ENCODE measurements around the gene NFKBIB.
"Not testable (repeated sequence)": the region's sequence is repeated elsewhere in the genome, so short reads cannot be mapped to it uniquely, and the experiment has no call there.

NFKBIB gene

DNA sequence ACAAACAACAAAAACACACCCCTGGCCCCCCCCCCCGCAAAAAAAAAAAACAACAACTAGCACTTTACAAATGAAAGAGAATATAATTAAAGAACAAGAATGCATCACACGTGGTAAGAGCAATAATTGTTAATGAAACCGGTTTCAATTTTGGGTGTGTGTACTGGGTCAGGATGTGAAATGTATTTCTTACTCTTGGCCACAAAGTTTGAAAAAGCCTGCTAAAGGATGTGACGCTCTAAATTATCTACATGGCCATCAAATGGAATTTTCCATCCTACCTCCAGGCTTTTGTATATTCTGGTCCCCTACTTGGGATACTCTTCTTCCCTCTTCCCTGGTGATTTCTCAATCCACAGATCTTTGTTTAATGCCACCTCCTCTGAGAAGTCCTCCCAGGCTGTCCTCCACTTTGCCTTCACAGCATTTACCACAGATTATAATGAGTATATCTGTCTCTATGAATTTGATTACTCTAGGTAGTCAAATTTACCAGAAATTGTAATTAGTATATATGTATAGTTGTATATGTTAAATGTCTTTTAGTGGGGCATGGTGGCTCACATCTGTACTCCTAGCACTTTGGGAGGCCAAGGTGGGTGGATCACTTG lies 28.7 kb downstream of the NFKBIB start:
- no peak for DNase-seq (ENCODE audit: low read depth)

DNA sequence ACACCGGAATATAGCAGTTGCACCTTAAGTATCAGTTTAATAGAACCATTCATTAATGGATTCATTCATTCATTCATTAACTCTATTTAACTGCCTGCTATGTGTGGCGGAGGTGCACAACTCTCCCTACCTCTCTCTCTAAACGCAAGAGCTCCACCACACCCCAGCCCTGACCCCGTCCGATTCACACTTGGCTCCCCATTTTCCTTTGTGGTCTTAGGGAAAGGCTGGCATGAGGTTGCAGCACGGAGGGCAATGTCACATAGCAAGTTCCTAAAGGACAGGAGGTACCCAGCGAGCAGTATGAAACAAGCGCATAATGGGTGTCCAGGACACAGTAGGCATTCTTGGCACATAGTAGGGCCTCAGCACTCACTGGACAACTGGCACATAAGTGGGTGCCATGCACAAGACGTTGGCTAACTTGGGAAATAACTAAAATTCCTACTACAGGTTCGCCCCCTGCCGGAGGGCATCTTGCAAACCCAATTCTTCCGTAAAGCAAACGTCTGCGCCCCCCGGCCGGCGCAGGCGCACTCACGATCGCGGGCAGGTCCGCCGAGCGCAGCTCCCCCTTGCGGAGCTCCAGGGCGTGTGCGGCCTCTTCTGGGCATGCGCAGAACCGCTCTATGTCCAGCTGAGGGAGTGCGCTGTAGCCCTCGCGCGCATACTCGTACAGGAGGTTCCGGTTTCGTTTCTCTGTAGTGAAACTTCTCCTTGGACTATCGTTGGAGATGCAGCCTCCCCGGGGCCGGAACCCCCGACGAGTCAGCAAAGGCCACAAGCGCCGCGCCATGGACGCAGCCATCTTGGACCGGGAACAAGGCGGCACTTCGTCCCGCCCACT lies 30.4 kb downstream of the NFKBIB start, which contains the start of gene SARS2:
TSS of gene SARS2 (minus strand) at position 835 of the 847 bp plus-strand sequence. CDS start at position 808, 27 bp downstream.
- DNase-seq (ENCODE audit: low read depth): peak; percentile 90

DNA sequence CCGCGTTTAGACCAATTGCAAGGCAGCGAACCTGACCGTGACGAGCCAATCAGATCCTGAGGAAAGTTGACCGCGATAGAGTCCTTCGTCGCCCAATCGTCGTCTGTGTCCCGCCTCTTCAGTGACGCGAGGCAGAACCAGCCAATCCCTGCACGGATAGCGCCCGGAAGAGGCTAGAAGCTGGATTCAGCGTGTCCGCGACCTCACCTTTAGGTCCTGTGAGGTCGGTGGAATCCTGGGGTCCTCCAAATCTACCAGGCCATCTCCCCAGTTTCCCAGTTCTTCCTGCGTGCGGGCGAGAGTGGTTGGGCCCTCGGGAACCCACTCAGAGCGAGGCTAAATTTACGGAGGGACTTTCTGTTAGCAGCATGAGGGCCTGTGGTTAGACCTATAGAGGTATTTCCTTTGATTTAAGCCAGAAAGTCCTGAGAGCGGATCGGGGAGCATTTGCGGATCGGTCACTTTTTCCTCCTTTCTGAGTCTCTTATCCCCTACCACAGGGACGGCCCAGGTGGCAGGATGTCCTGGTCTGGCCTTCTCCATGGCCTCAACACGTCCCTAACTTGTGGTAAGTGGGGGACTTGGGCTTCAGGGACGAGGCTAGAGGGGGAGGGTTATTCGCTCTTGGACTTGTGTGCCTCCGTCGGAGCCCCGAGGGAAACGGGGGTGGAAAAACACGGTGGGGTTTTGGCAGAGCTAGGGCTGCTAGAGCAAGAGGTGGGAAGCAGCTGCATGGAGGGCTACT lies 31.2 kb downstream of the NFKBIB start, which contains the start of gene MRPS12:
TSS of gene MRPS12 (plus strand) at position 169 of the 745 bp plus-strand sequence. CDS start at position 520, 351 bp downstream.
- DNase-seq (ENCODE audit: low read depth): peak; percentile 99

DNA sequence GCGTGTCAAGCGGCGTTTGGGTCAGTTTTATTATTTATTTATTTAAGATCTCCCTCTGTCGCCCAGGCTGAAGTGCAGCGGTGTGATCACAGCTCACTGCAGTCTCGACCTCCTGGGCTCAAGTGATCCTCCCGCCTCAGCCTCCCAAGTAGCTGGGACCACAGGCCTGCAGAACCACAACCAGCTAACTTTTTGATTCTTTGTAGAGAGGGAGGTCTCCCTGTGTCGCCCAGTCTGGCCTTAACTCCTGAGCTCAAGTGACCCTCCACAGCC lies 31.7 kb downstream of the NFKBIB start:
- DNase-seq (ENCODE audit: low read depth): no peak

DNA sequence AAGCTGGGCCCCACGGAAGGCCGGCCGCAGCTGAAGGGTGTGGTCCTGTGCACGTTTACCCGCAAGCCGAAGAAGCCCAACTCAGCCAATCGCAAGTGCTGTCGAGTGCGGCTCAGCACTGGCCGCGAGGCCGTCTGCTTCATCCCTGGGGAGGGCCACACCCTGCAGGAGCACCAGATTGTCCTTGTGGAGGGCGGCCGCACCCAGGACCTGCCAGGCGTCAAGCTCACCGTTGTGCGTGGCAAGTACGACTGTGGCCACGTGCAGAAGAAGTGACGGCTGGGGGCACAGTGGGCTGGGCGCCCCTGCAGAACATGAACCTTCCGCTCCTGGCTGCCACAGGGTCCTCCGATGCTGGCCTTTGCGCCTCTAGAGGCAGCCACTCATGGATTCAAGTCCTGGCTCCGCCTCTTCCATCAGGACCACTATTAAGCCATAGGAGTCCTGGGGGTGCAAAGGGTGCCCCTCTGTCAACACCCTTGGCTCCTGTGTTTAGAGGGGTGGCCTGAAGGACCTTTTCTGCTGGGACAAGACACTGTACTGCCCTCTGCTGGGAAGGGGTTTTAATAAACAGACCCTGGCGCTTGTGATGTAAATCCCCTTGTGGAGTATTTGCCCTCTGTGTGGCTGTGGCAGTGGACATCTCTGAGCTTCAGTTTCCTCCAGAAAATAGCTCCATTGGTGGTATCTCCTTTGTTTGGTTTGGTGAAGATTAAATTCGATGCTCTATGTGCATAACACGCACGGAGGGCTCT lies 32.8 kb downstream of the NFKBIB start:
- DNase-seq (ENCODE audit: low read depth): peak; percentile 69

DNA sequence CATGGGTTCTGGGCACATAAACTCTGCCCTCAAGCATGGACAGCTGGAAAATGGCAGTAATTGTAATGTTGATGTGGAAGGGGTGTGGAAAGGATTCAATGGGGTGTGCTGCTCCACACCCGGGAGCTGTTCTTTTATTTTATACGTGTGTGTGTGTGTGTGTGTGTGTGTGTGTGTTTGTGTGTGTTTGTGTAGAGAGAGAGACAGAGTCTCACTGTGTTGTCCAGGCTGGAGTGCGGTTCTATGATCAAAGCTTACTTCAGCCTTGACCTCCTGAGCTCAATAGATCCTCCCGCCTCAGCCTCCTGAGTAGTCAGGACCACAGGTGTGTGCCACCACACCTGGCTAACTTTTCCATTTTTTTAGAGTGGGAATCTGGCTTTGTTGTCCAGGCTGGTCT lies 33.8 kb downstream of the NFKBIB start:
- DNase-seq (ENCODE audit: low read depth): no peak

DNA sequence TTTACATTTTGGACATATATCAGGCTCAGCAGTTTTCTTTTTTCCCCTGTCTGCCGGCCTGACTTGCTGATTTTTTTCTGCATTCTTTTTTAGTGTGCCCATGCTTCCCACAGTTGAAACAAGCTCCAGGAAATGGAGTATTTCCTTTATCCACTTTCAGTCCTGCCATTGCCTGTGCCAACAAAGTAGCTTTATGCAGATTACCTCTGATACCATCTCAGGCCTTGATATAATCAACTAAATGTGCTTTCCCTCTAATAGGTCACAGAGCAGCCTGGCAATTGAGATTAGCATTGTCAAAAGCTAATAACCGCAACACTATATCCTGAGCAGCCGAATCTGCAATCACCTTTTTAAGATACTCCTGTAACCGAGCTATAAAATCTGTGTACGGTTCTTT lies 40.2 kb downstream of the NFKBIB start:
- DNase-seq (ENCODE audit: low read depth): no peak

DNA sequence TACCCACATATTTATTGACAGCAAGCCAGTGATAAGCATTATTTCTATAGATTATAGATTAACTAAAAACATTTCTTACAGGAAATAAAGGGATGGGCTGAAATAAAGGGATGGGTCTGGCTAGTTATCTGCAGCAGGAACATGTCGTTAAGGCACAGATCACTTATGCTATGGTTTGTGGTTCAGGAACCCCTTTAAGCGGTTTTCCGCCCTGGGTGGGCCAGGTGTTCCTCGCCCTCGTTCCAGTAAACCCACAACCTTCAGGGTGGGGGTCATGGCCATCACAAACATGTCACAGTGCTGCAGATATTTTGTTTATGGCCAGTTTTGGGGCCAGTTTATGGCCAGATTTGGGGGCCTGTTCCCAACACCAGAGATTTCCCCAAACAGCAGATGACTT lies 41.7 kb downstream of the NFKBIB start:
- not testable (repeated sequence) for DNase-seq (ENCODE audit: low read depth)

DNA sequence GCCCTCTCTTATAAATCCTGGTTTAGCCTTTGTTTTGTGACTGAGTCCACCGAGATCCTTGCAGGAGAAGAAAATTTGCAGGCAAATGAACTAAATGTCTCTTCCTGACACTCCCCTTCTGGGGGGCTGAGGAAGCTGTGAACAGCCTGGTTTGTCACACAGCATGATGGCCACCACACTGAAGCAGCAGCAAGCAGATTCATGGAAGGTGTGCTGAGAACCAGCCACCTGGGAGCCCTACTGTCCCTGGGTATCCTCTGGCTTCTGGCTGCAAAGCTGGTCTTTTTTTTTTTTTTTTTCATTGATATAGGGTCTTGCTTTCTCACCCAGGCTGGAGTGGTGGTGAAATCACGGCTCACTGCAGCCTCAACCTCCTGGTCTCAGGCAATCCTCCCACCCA lies 42.2 kb downstream of the NFKBIB start:
- DNase-seq (ENCODE audit: low read depth): no peak

DNA sequence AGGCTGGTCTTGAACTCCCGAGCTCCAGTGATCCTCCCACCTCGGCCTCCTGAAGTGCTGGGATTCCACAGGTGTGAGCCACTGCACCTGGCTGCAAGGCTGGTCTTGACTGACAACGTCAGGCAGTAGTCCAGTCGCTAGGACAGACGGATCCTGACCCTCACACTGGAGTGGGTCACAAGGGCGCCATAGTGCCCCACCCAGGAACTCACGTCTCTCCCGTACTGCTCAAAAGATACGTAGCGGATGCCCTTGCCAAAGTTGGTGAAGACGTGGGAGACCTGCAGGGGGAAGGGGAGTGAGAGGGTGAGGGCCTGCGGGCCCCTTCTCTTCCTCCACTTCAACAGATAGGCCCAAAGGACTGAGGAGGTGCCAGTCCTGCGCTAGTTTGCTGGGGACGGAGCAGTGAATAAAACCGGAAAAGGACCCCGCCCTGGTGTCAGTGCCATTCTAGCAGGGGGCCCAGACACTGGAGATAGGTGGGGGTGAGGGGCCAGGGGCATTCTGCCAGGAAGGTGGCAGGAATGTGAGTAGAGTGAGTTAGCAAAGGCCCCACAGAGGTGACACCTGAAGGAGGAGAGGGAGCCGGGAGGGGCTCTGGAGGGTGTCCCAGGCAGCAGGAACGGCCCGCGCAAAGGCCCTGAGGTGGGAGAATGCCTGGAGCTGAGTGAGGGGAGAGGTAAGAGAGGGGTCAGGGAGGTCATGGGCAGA lies 42.9 kb downstream of the NFKBIB start:
- no peak for DNase-seq (ENCODE audit: low read depth)

DNA sequence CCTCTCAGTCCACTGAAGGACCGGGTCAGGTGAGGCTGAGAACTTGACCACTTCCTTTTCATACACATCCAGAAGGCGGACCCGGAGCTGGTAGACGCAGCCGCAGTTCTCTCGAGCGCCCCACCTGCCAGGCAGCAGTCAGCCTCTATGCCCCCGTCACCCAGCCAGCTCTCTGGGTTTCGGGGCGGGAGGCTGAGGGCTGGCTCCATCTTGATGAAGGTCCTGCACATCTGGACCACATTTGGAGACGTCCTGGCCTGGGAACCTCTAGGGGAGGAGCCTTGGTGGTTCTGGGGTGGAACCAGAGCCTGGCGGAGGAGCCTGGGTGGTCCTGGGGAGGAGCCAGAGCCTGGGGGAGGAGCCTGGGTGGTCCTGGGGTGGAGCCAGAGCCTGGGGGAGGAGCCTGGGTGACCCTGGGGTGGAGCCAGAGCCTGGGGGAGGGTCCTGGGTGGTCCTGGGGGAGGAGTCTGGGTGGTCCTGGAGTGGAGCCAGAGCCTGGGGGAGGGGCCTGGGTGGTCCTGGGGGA lies 45.3 kb downstream of the NFKBIB start:
- DNase-seq (ENCODE audit: low read depth): no peak

DNA sequence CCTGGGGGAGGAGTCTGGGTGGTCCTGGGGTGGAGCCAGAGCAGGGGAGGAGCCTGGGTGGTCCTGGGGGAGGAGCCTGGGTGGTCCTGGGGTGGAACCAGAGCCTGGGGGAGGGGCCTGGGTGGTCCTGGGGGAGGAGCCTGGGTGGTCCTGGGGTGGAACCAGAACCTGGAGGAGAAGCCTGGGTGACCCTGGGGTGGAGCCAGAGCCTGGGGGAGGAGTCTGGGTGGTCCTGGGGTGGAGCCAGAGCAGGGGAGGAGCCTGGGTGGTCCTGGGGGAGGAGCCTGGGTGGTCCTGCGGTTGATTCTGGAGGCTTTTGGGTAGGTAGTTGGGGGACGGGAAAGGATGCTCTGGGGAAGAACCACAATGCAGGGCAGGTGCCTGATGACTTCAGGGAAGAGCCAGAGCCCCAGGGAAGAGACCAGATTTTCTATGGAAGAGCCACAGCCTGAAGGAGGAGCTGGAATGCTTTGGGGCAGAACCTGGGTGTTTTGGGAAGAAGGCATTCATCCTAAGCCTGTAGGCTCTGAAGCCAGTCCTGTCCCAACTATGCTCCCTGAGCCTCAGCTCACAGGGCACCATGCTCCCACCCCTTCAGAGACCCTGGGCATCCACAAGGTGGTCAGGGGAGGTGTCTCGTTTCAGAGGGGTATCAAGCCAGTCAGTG lies 45.9 kb downstream of the NFKBIB start:
- no peak for DNase-seq (ENCODE audit: low read depth)

DNA sequence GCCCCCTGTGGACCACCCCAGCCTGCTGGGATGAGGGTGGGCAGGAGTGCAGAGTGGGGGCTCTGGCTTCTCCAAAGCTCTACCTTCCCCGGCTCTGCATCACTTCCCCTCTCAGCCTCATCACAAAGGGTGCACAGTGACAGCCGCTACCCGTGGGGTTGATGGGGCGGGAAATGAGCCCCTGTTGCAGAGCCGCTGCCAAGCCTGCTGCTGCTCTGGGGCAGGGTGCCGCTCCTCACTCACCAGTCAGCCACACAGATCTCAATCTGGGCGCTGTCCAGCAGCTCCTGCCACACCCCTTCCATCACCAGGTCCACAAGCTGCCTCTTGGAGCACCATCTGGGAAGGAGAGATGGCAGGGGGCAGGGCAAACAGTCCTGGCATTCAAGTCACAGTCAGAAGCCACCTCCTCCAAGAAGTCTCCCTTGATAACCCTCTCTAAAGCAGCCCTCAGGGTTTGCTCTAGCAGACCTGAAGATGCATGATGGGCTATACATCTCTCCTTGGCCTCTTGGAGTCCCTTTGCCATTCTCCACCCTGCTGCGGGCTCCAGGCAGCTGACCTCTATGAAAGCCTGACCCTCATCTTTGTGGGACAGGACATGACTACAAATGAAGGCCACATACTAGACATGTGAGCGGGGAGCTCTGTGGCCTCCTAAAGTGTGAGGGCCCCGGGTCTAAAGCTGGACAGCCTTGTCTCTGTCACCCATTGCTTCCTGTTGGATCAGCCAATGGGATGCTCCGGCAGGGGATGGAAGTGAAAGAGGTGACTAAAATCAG lies 46.7 kb downstream of the NFKBIB start:
- no peak for DNase-seq (ENCODE audit: low read depth)

DNA sequence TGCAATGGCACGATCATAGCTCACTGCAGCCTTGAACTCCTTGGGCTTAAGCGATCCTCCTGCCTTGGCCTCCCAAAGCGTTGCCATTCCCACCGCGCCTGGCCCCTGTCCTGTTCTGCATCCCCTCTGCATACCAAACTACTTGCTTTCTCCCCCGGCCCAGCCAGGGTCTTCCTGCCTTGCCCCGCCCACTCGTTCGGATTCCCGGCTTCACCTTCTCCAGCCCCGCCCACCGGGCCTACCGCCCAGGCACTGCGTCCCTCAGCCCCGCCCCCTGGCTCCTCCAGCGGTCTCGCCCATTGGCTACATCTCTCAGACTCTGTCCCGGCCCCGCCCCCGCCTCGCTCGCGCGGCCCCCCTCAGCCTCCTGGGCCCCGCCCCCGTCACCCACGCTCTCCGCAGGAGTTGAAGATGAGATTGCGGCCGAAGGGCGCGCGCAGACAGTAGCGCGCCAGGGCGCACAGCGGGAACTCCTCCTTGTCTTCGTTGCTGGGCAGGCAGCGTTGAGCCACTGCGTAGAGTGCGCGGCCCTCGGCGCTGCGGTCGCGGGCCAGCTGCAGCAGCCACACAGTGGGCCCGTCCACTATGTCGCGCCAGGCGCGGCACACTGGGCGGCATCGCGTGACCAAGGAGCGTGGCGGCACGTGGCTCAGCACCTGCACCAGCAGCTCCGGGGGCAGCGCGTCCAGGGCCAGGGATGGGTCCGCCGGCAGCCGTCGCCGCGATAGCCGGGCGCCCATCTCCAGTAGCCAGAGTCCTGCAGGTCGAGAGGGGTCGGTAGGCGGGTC lies 50.0 kb downstream of the NFKBIB start:
- peak; percentile 89 for DNase-seq (ENCODE audit: low read depth)

DNA sequence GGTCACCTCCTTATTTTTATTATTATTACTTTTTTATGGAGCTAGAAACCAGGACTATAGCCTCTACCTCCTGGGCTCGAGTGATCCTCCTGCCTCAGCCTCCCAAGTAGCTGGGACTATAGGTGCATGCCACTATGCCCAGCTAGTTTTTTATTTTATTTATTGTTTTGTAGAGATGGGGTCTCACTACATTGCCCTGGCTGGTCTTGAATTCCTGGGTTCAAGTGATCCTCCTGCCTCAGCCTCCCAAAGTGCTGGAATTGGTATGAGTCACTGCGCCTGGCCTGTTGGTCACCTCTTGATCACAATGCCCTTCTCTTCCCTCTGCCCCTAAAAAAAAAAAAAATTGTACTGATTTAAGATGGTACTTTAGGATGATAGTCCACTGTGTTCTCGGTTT lies 51.4 kb downstream of the NFKBIB start:
- DNase-seq (ENCODE audit: low read depth): no peak

DNA sequence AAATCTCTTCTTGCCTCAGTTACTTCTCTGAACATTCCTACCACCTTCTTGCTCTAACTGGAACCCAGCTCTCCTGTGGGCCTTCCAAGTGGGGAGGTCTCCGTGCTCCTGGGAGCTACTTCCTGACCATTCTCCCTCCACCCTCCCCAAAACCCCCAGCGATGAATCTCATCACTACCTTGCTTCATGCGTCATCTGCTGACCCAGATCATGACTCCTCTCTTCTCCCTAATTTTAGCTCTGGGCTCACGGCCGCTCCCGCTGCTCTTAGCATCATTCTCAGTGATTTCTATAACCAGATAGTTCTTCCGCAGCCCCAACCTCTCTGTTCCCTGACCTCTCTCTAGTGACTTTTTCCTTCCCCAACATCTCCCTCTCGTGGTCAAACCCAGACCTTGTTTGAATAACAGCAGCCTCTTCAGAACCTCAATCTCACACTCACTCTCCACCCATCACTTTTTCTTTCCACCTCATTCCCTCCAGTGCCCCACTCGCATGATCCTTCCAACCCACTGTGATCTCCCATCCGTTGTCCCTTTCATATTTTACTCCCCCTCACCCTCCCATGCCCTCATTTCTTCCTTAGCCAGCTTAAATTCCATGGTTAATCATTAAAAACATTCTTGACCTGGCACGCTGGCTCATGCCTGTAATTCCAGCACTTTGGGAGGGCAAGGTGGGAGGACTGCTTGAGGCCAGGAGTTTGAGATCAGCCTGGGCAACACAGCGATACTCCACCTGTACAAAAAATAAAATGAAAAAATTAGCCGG lies 52.8 kb downstream of the NFKBIB start:
- no peak for DNase-seq (ENCODE audit: low read depth)

DNA sequence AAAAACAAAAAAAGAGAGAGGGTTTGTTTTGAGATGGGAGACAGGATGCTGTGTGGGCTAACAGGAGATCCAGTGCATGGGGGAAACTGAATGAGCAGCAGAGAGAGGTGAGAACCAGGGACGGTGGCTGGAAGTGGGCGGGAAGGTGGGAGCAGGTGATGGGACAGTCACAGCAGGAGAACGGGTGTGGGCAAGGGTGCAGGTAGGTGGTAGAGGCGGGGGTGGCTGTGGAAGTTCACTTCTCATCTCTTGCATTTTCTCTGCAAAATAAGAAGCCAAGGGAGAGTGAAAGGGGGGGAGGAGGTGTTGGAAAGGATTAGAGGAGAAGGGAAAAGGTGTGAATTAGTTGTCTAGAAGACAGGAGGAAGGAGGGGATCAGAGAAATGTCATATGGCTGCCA lies 53.9 kb downstream of the NFKBIB start:
- no peak for DNase-seq (ENCODE audit: low read depth)

DNA sequence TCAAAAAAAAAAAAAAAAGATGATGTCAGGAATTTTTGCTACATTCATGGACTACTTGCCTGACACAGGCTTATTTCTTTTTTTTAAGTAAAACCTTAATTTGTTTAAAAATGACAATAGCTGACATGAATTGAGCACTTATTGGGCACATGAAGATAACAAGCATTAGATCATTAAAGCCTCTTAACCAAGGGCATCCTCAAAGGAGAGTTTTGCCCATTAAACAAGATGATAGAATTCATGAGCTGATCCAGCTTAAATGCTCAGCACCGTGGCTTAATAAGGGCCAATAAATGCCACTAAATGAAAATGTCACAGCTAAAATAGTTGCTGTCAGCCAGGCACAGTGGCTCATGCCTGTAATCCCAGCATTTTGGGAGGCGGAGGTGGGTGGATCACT lies 56.5 kb downstream of the NFKBIB start:
- no peak for DNase-seq (ENCODE audit: low read depth)
